C4-2B (cell line): ENCODE data around the gene FBXO5.

Source experiments
- CTCF ChIP-seq: fragments of 450-650 bp; conservative IDR thresholded peaks from 2 replicates; pipeline ENCODE4 v1.5.1; 2017; ENCODE audit warnings: mild to moderate bottlenecking
- ZFX ChIP-seq: fragments of 450-650 bp; IDR thresholded peaks from 2 replicates; pipeline ENCODE4 v1.6.1; 2017

- TF ChIP-seq CTCF = no peak
- TF ChIP-seq ZFX = peak; percentile 47; the same call in 1 of the 2 replicates
These were observed 19.9 kb upstream of the FBXO5 start, which contains the start of gene MTRF1L for GRCh38 chr6:153002613-153003365.
